Measurements from ENCODE around the gene TMOD3.

DNA sequence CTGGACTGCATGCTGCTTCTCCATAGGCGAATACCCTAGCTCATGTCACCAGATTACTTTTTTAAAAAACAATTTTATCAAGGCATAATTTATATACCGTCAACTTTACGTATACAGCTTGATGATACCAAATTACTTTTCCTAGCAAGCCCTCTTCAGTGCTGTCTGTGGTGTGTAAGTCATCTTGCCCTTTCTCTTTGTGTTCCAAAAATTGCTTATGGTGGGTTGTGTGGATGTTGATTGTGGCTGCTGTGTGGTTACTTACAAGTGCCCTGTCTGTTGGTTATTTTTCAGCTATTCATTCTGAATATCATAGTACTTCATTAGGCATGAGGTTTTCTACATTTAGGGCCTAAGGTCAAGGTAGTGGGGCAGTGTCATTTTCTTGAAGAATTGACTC, 12.8 kb downstream of the TMOD3 start:
- TF ChIP-seq, protein P1, sequence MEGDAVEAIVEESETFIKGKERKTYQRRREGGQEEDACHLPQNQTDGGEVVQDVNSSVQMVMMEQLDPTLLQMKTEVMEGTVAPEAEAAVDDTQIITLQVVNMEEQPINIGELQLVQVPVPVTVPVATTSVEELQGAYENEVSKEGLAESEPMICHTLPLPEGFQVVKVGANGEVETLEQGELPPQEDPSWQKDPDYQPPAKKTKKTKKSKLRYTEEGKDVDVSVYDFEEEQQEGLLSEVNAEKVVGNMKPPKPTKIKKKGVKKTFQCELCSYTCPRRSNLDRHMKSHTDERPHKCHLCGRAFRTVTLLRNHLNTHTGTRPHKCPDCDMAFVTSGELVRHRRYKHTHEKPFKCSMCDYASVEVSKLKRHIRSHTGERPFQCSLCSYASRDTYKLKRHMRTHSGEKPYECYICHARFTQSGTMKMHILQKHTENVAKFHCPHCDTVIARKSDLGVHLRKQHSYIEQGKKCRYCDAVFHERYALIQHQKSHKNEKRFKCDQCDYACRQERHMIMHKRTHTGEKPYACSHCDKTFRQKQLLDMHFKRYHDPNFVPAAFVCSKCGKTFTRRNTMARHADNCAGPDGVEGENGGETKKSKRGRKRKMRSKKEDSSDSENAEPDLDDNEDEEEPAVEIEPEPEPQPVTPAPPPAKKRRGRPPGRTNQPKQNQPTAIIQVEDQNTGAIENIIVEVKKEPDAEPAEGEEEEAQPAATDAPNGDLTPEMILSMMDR (conservative IDR thresholded peaks at IDR 0.05): no peak
- no peak for TF ChIP-seq ZFX (IDR thresholded peaks at IDR 0.05)
